DND-41 (cell line): ENCODE data around the gene FEZ2.

Source experiments
- ATAC-seq: fragments of 200-7000 bp; cut with Tn5 transposase; 3 replicates; pipeline ENCODE4 v1.9.1; 2021; ENCODE audit warnings: low read depth; ENCODE audit not compliant: insufficient read depth
- DNase-seq: peaks from one replicate; pipeline ENCODE4 v3.0.0-alpha.2; 2020
- H2AFZ ChIP-seq: 2 replicates; pipeline ENCODE4 v1.6.0; 2012; ENCODE audit warnings: low read depth, low read length
- H3K27ac ChIP-seq: 2 replicates; pipeline ENCODE4 v1.5.1; 2012; ENCODE audit warnings: low read length, inconsistent platforms
- H3K27me3 ChIP-seq: fragments of 200-600 bp; sonication (generic); 2 replicates; pipeline ENCODE4 v1.6.0; 2012; ENCODE audit warnings: low read length, mild to moderate bottlenecking, inconsistent platforms; ENCODE audit not compliant: insufficient read depth, poor library complexity
- H3K36me3 ChIP-seq: 2 replicates; pipeline ENCODE4 v1.5.1; 2012; ENCODE audit warnings: low read length, inconsistent platforms; ENCODE audit not compliant: insufficient read depth
- H3K4me1 ChIP-seq: 2 replicates; pipeline ENCODE4 v1.5.1; 2012; ENCODE audit warnings: mild to moderate bottlenecking, low read length; ENCODE audit not compliant: insufficient read depth
- H3K4me2 ChIP-seq: 2 replicates; pipeline ENCODE4 v1.6.0; 2012; ENCODE audit warnings: mild to moderate bottlenecking, moderate library complexity, low read length, inconsistent platforms; ENCODE audit not compliant: insufficient read depth
- H3K4me3 ChIP-seq, 2 experiments: fragments of 200-600 bp in 1 of 2; shearing (Covaris generic) in 1 of 2; 2 replicates each; pipeline ENCODE4 v1.5.1; 2012 to 2016; ENCODE audit warnings: inconsistent platforms in 2 of 2, low read length in 2 of 2, mild to moderate bottlenecking in 2 of 2, low read depth in 1 of 2, moderate library complexity in 1 of 2
- H3K79me2 ChIP-seq: 2 replicates; pipeline ENCODE4 v1.6.0; 2012; ENCODE audit warnings: low read length, inconsistent platforms; ENCODE audit not compliant: insufficient read depth
- H3K9ac ChIP-seq: 2 replicates; pipeline ENCODE4 v1.6.0; 2012; ENCODE audit warnings: low read depth, mild to moderate bottlenecking, inconsistent platforms, low read length, moderate library complexity
- H3K9me3 ChIP-seq: 2 replicates; pipeline ENCODE4 v1.5.1; 2012; ENCODE audit warnings: low read length, moderate library complexity, mild to moderate bottlenecking, inconsistent platforms; ENCODE audit not compliant: insufficient read depth, severe bottlenecking
- H4K20me1 ChIP-seq: 2 replicates; pipeline ENCODE4 v1.6.0; 2012; ENCODE audit warnings: low read length; ENCODE audit not compliant: insufficient read depth
- EZH2 ChIP-seq: IDR thresholded peaks from 3 replicates; pipeline ENCODE4 v1.6.1; 2012; ENCODE audit warnings: borderline replicate concordance, low read depth, mild to moderate bottlenecking, moderate library complexity, low read length, inconsistent platforms; ENCODE audit not compliant: severe bottlenecking
- TF ChIP-seq, protein P1 (sequence below): IDR thresholded peaks from 2 replicates; pipeline ENCODE4 v1.5.1; 2012; ENCODE audit warnings: borderline replicate concordance, low read length, moderate library complexity, mild to moderate bottlenecking; ENCODE audit not compliant: poor library complexity, severe bottlenecking; ENCODE audit errors: extremely low read depth

Gene FEZ2

DNA sequence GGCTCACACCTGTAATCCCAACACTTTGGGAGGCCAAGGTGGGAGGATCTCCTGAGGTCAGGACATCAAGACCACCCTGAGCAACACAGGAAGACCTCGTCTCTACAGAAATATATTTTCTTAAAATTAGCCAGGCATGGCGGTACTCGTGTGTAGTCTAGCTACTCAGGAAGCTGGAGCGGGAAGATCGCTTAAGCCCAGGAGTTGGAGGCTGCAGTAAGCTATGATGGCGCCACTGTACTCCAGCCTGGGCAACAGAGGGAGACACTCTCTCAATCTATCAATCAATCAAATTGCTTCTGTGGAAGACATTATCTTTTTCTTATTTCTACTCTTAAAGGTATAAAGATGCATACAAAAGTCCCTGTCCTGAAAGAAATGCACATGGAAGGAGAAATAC lies 11.3 kb downstream of the FEZ2 start:
- H2AFZ ChIP-seq: no peak overlapping the region
- no peaks in the 10 kb centered on the region for H3K9me3 ChIP-seq
- H3K4me1 ChIP-seq: no peaks in the 10 kb centered on the region
- TF ChIP-seq, protein P1, sequence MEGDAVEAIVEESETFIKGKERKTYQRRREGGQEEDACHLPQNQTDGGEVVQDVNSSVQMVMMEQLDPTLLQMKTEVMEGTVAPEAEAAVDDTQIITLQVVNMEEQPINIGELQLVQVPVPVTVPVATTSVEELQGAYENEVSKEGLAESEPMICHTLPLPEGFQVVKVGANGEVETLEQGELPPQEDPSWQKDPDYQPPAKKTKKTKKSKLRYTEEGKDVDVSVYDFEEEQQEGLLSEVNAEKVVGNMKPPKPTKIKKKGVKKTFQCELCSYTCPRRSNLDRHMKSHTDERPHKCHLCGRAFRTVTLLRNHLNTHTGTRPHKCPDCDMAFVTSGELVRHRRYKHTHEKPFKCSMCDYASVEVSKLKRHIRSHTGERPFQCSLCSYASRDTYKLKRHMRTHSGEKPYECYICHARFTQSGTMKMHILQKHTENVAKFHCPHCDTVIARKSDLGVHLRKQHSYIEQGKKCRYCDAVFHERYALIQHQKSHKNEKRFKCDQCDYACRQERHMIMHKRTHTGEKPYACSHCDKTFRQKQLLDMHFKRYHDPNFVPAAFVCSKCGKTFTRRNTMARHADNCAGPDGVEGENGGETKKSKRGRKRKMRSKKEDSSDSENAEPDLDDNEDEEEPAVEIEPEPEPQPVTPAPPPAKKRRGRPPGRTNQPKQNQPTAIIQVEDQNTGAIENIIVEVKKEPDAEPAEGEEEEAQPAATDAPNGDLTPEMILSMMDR: no peak
- TF ChIP-seq EZH2: no peak
- no peak overlapping the region for H3K4me3 ChIP-seq
- no peak for ATAC-seq
- peaks cover under 1% of the 10 kb centered on the region; the same call in 1 of the 2 replicates for H3K79me2 ChIP-seq
- no peak overlapping the region for H3K9ac ChIP-seq
- peaks cover 47% of the 10 kb centered on the region for H3K36me3 ChIP-seq
- H3K4me2 ChIP-seq: no peak overlapping the region
- DNase-seq: no peak
- H3K27me3 ChIP-seq: no peaks in the 10 kb centered on the region
- no peak overlapping the region for H3K27ac ChIP-seq
- H4K20me1 ChIP-seq: peaks cover 3% of the 10 kb centered on the region; the same call in 1 of the 2 replicates

DNA sequence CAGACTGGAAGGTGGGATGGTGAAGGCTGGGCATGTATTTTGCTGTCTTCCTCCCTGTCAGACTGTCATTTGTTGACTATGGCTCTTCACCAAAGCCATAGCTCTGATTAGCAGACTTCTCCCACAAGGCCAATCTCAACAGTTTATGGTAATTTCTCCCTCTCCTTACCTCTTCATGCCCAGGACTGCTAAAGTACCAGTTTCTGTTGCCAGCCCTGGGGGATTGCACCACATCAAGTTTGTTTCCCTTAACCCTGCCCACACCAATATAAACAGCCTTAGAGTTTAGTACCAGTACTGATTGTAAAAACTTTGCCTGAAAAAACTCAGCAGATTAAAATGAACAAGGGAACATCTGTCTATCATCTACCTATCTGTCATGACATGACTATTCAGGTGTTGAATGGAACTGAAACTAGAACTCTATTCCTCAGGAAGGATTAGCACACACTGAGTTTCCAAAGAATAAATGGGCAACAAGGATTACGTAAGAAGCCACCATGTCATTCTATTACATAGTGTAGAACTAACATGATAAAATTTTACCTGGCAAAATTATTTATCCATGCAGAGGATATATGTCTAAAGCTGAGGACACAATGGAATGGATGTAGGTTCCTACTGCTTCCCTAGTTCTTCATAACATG lies 13.7 kb downstream of the FEZ2 start:
- Histone ChIP-seq H3K27me3 (no peaks in the 10 kb centered on the region), H4K20me1 (peaks cover 3% of the 10 kb centered on the region; the same call in 1 of the 2 replicates), H3K79me2 (no peaks in the 10 kb centered on the region), H3K27ac (no peak overlapping the region), H3K4me1 (no peaks in the 10 kb centered on the region), H3K9ac (no peak overlapping the region), H2AFZ (no peak overlapping the region), H3K4me2 (no peak overlapping the region), H3K4me3 (no peak overlapping the region), H3K9me3 (no peaks in the 10 kb centered on the region), H3K36me3 (peaks cover 61% of the 10 kb centered on the region)
- no peak for ATAC-seq
- TF ChIP-seq, protein P1: no peak
- no peak for TF ChIP-seq EZH2
- DNase-seq: no peak

DNA sequence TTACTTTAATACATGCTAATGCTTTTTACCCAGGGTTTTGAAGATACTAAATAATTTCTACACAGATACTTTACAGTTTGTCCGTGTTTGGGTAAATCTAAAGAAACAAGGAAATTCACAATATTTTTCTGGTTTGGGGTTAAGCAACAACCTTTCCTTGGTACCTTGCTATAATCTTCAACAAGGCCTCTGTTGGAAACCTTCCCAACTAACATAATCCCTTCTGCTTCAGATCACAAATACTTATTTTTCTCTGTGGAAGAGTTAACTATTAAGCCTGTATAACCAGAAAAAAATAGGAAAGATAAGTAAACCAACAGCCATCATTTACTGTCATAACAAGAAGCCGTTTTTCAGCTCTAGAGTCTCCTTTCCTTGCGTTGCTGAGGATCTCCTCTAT lies 15.0 kb downstream of the FEZ2 start:
- no peak overlapping the region for H3K4me3 ChIP-seq
- no peaks in the 10 kb centered on the region for H3K27me3 ChIP-seq
- TF ChIP-seq, protein P1: no peak
- no peak for TF ChIP-seq EZH2
- no peaks in the 10 kb centered on the region for H3K4me1 ChIP-seq
- no peaks in the 10 kb centered on the region for H3K9me3 ChIP-seq
- peaks cover 65% of the 10 kb centered on the region for H3K36me3 ChIP-seq
- ATAC-seq: no peak
- no peak overlapping the region for H3K4me2 ChIP-seq
- no peak for DNase-seq
- no peak overlapping the region for H3K27ac ChIP-seq
- H4K20me1 ChIP-seq: peaks cover 3% of the 10 kb centered on the region; the same call in 1 of the 2 replicates
- H3K79me2 ChIP-seq: no peaks in the 10 kb centered on the region
- no peak overlapping the region for H2AFZ ChIP-seq
- no peak overlapping the region for H3K9ac ChIP-seq
